Small intestine (tissue), 7 donors: Measurements from ENCODE around the gene QRFP. TPM values are rescaled to one million over a fixed set of nuclear protein-coding genes. Genes with fewer than 3 reads are reported as not detected.

Experiments
- DNase-seq, 2 donors: peaks; one replicate each; pipeline versions ENCODE4 v3.0.0 to v3.0.0-alpha.2; 2013
- FAIRE-seq: peaks from 2 replicates; lab custom pipeline; 2012; peaks lifted over from hg19 to GRCh38; lab: Jason Lieb, UNC
- H3K27ac ChIP-seq, 3 donors: one replicate each; pipeline ENCODE4 v1.5.1; 2013; ENCODE audit warnings: low read length in 2 of 3, mild to moderate bottlenecking in 2 of 3, control low read depth in 1 of 3, inconsistent platforms in 1 of 3, low read depth in 1 of 3, moderate library complexity in 1 of 3
- H3K27me3 ChIP-seq, 3 donors: one replicate each; pipeline ENCODE4 v1.6.1; 2013; ENCODE audit warnings: low read length in 3 of 3, inconsistent platforms in 1 of 3; ENCODE audit not compliant: control insufficient read depth in 3 of 3, insufficient read depth in 3 of 3
- H3K36me3 ChIP-seq, 3 donors: one replicate each; pipeline ENCODE4 v1.6.1; 2013; ENCODE audit warnings: low read length in 3 of 3, inconsistent platforms in 1 of 3, low read depth in 1 of 3, mild to moderate bottlenecking in 1 of 3, moderate library complexity in 1 of 3; ENCODE audit not compliant: control insufficient read depth in 3 of 3, insufficient read depth in 2 of 3
- H3K4me1 ChIP-seq, 3 donors: one replicate each; pipeline ENCODE4 v1.6.1; 2013; ENCODE audit warnings: low read length in 2 of 3, inconsistent platforms in 1 of 3, low read depth in 1 of 3, mild to moderate bottlenecking in 1 of 3, moderate library complexity in 1 of 3; ENCODE audit not compliant: control insufficient read depth in 3 of 3, insufficient read depth in 2 of 3
- H3K4me3 ChIP-seq, 3 donors: one replicate each; pipeline ENCODE4 v1.5.1; 2013; ENCODE audit warnings: low read length in 3 of 3, control low read depth in 1 of 3, inconsistent platforms in 1 of 3, low read depth in 1 of 3, mild to moderate bottlenecking in 1 of 3, moderate library complexity in 1 of 3
- H3K9me3 ChIP-seq, 2 donors: one replicate each; pipeline ENCODE4 v1.6.1; 2013; ENCODE audit warnings: low read depth in 1 of 2, low read length in 1 of 2; ENCODE audit not compliant: control insufficient read depth in 2 of 2, insufficient read depth in 1 of 2
- WGBS, 3 donors: extraction: QIAGEN DNeasy Blood & Tissue Kit; methylation state at CpG; one replicate each; pipeline ENCODE4 v1.1.7; 2013; 5-methylcytosine and 5-hydroxymethylcytosine counted together
- polyA plus RNA-seq, 4 donors: library from polyadenylated mRNA; stranded (reverse) in 3 of 4; unstranded in 1 of 4; fragments of 200-250 nt in 3 of 4; fragments of 120-200 nt in 1 of 4; gene quantifications; one replicate each; pipeline versions ENCODE4 v1.2.1 to v1.2.3, GENCODE V29; 2013
- donor health status: healthy with polysubstance abuse.
- donor health status: control.
- donor health status: control.
- donor health status: Bipolar disorder and iron deficiency.
- donor health status: healthy.

QRFP gene
- polyA plus RNA-seq, 4 donors: 0.12 to 0.37 TPM; not detected in 2

GRCh38 chr9:130931508-130932254 is 35.1 kb upstream of the QRFP start:
- no peak overlapping the region for H3K27ac ChIP-seq
- DNase-seq (no peak), FAIRE-seq (no peak)
- H3K9me3 ChIP-seq: no peaks in the 10 kb centered on the region
- peaks cover 0 to 48% (median 7%) of the 10 kb centered on the region in 3 donors for H3K27me3 ChIP-seq
- peaks cover 0 to 5% (median 4%) of the 10 kb centered on the region in 3 donors for H3K4me1 ChIP-seq
- no peak overlapping the region for H3K4me3 ChIP-seq
- 59 to 71% (median 62%) methylated on average over 20 of the region's 20 CpGs for WGBS, 3 donors
- no peaks in the 10 kb centered on the region for H3K36me3 ChIP-seq

DNA sequence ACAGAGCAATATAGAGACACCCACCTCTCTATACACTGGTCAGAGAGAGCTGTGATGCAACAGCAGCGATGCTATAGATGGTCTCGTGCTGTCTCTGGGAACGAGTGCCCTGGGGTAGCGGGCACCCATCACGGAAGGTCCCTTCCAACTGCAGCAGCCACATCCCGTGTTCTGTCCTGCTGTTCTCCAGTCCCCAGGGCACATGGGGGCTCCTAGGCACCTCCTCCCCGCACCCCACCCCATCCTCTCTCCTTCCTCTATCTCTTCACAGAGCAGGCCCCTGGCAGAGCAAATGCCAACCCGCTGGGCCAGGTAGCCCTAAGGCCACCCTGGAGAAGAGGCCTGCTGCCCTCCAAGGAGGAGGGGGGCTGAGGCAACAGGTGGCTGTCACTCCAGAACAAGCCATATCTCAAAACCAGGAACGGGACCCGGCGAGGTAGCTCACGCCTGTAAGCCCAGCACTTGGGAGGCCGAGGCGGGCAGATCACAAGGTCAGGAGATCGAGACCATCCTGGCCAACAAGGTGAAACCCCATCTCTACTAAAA is 34.3 kb upstream of the QRFP start:
- no peak for FAIRE-seq

DNA sequence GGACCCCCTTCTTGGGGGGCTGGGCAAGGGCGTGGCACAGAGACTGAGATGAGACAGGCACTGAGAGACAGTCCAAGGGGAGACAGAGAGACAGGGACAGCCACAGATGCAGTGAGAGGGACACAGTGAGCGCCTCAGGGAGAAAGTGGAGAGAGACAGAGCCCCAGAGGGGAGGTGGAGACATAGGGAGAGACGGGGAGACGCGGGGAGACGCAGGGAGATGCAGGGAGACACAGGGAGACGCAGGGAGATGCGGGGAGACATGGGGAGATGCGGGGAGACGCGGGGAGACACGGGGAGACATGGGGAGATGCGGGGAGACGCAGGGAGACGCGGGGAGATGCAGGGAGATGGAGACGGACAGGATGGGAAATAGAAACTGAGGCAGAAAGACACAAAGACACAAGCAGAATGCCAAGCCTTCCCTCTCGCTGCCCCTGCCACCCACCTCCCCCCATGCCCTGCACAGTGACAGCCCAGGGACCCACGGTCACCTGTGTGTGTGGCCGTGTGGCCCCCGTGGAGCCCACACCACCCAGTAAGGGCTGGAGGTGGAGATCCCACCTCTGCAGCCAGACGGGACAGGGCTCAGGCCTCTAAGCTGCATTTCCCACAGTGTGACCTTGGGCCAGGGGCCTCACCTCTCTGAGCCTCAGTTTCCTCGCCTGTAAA is 33.7 kb upstream of the QRFP start:
- H3K27me3 ChIP-seq: peaks cover 0 to 38% (median 7%) of the 10 kb centered on the region in 3 donors
- WGBS, 3 donors: 88 to 89% (median 88%) methylated on average over 22 to 23 of the region's 23 CpGs
- FAIRE-seq: no peak
- H3K9me3 ChIP-seq: no peaks in the 10 kb centered on the region
- H3K27ac ChIP-seq: no peak overlapping the region
- H3K36me3 ChIP-seq: no peaks in the 10 kb centered on the region
- no peak for DNase-seq
- peaks cover 0 to 4% (median 2%) of the 10 kb centered on the region in 3 donors for H3K4me1 ChIP-seq
- no peak overlapping the region for H3K4me3 ChIP-seq

More for the DNA sequence above, 34.3 kb upstream of the QRFP start:
- no peak overlapping the region for H3K27ac ChIP-seq
- H3K4me3 ChIP-seq: no peak overlapping the region
- H3K27me3 ChIP-seq: peaks cover 0 to 42% (median 7%) of the 10 kb centered on the region in 3 donors
- no peak for DNase-seq
- H3K4me1 ChIP-seq: peaks cover 0 to 5% (median 4%) of the 10 kb centered on the region in 3 donors
- WGBS, 3 donors: 86 to 93% (median 87%) methylated on average over 15 of the region's 15 CpGs
- no peaks in the 10 kb centered on the region for H3K9me3 ChIP-seq
- H3K36me3 ChIP-seq: no peaks in the 10 kb centered on the region

DNA sequence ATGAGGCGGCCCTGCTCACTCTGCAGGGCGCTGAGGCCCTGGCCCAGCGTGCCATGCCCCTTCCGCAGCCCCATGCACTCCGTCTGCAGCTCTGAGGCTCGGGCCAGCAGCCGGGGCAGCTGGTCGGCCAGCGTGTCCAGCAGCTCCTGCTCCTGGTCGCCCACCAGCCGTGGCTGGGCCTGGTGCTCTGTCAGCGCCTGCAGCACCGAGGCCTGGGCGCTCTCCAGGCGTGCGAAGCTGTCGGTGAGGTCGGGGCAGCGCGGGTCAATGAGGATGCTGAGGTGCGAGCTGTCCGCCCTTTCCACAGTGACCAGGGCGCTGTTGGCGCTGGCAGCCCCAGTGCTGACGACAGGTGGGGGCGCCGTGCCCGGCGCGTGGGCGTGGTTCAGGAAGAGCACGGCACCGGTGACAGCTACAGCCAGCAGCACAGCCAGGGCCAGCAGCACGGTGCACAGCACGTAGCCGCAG is 33.0 kb upstream of the QRFP start:
- 85 to 89% (median 88%) methylated on average over 35 to 36 of the region's 36 CpGs for WGBS, 3 donors

DNA sequence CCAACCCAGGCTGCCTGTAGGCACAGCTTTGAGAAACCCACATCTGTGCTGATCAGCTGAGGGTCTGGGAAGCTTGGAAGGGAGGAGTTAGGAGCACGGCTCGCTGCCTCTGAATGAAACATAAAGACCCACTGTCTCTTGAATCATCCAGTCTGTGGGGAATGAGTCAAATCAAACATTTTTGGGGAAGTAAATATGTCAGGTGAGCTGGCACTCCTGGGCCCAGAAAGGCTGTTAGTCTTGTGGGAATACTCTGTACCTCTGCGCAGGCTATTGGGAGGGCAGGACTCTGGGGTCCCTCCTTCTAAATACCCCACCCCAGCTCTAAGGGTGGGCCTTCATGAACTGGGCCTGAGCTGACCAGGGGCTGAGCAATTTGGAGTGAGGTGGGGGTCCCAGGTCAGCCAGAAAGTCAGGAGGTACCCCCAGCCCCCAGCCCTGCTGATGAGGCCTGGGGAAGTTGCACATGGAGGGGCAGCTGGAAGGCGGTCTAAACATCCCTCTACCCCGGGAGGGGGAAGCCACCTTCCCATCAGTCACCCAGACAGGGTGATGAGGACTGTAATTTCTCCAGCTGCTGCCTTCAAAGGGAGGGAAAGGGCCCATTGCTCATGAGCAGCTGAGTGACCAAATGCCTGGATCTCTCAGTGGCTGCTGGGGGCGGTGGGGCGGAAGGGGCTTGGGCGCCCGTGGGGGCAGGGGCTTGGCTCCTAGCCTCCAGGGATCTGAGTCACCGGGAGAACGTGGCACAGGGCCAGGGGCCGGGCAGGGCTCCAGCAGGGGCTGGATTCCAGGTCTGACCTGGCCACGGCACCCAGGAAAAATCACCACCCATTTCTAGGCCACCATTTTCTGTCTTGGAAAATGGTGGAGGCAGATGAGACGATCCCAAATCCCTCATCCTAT is 31.6 kb upstream of the QRFP start:
- Histone ChIP-seq H3K27me3 (peaks cover 0 to 29% (median 5%) of the 10 kb centered on the region in 3 donors), H3K27ac (no peak overlapping the region), H3K9me3 (no peaks in the 10 kb centered on the region), H3K36me3 (no peaks in the 10 kb centered on the region), H3K4me3 (no peak overlapping the region), H3K4me1 (peaks cover 0 to 4% (median 0%) of the 10 kb centered on the region in 3 donors)
- WGBS, 3 donors: 15 to 52% (median 24%) methylated on average over 14 of the region's 14 CpGs
- no peak for FAIRE-seq
- peak in 1 of 2 donors; percentile 57 for DNase-seq

More for the DNA sequence above, 33.0 kb upstream of the QRFP start:
- no peak overlapping the region for H3K27ac ChIP-seq
- no peak for FAIRE-seq
- H3K4me1 ChIP-seq: peaks cover 0 to 4% (median 0%) of the 10 kb centered on the region in 3 donors
- no peak for DNase-seq
- H3K9me3 ChIP-seq: no peaks in the 10 kb centered on the region
- H3K4me3 ChIP-seq: no peak overlapping the region
- H3K27me3 ChIP-seq: peaks cover 0 to 36% (median 7%) of the 10 kb centered on the region in 3 donors
- no peaks in the 10 kb centered on the region for H3K36me3 ChIP-seq

DNA sequence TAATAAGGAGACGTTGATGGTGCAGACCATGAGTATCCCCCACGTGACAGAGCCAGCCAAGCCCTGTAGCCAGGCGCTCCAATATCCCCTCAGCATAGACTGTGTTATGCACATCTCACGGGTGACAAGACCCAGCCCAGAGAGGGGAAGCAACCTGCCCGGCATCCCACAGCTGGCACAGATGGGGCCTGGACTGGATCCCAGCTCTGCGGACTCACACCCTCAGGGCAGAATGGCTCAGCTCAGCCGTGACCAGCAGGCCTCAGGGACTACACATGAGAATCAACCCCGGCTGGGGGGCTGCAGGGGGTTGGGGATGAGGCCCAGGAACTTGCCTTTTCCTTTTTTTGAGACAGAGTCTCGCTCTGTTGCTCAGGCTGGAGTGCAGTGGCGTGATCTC is 30.7 kb upstream of the QRFP start:
- Histone ChIP-seq H3K9me3 (no peaks in the 10 kb centered on the region), H3K27me3 (peaks cover 0 to 20% (median 2%) of the 10 kb centered on the region in 3 donors), H3K27ac (no peak overlapping the region), H3K36me3 (no peaks in the 10 kb centered on the region), H3K4me1 (peaks cover 0 to 4% (median 0%) of the 10 kb centered on the region in 3 donors), H3K4me3 (no peak overlapping the region)
- no peak for DNase-seq
- WGBS, 3 donors: 85 to 93% (median 86%) methylated on average over 8 to 10 of the region's 10 CpGs
- FAIRE-seq: no peak

DNA sequence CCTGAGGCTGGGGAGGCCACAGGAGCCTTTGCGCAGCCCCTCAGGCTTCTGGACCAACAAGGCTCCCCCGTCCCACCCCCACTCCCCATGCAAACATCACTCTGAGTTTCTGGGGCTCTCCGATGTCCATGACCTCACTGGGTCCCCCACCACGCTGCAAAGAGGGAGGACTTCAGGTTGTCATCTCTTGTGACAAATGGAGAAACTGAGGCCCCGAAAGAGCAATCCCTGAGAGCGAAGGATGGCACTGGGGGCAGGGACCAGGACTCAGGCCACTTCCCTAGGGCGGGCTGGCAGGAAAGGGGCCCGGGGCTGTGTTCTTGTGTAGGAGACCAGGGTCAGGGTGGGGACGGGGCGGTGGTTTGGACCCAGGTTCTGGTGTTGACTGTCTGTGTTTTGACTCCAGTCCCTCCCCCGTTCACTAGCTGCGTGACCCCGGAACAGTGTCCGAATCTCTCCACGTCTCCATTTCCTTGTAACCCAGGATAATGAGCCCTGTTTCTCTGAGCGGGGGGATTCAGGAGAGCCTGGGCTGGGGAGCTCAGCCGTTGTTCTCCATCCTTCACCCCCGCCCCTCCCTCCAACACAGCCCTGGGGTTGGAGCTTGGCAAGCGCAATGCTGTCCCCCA is 28.6 kb upstream of the QRFP start:
- Histone ChIP-seq H3K9me3 (no peaks in the 10 kb centered on the region), H3K27me3 (peaks cover 0 to 19% (median 0%) of the 10 kb centered on the region in 3 donors), H3K36me3 (no peaks in the 10 kb centered on the region), H3K4me1 (peaks cover 0 to 4% (median 0%) of the 10 kb centered on the region in 3 donors), H3K27ac (no peak overlapping the region), H3K4me3 (no peak overlapping the region)
- 79 to 84% (median 81%) methylated on average over 18 to 19 of the region's 19 CpGs for WGBS, 3 donors
- FAIRE-seq (no peak), DNase-seq (no peak)
